BLaER1 (cell line): Measurements from ENCODE around the gene KPNB1.
A peak's percentile ranks its signal among the peaks of the same experiment; 100 is the strongest.

Experiments
- H3K27ac ChIP-seq: shearing (Covaris generic); formaldehyde crosslinking; 2 replicates; pipeline ENCODE4 v1.8.1; 2022
- H3K27me3 ChIP-seq: shearing (Covaris generic); formaldehyde crosslinking; 2 replicates; pipeline ENCODE4 v1.8.1; 2022
- H3K36me3 ChIP-seq: shearing (Covaris generic); formaldehyde crosslinking; 2 replicates; pipeline ENCODE4 v1.8.1; 2022
- H3K4me1 ChIP-seq: shearing (Covaris generic); formaldehyde crosslinking; 2 replicates; pipeline ENCODE4 v1.8.1; 2022
- H3K4me2 ChIP-seq: shearing (Covaris generic); formaldehyde crosslinking; 2 replicates; pipeline ENCODE4 v1.8.1; 2022
- H3K4me3 ChIP-seq: shearing (Covaris generic); formaldehyde crosslinking; 2 replicates; pipeline ENCODE4 v1.8.1; 2022
- H3K9ac ChIP-seq: shearing (Covaris generic); formaldehyde crosslinking; 2 replicates; pipeline ENCODE4 v1.8.1; 2022
- H3K9me3 ChIP-seq: shearing (Covaris generic); formaldehyde crosslinking; 2 replicates; pipeline ENCODE4 v1.8.1; 2022
- H4K20me1 ChIP-seq: shearing (Covaris generic); formaldehyde crosslinking; 2 replicates; pipeline ENCODE4 v1.8.1; 2022
- Cebpa-rat ChIP-seq: shearing (Covaris generic); IDR thresholded peaks from 2 replicates; pipeline ENCODE4 v1.8.1; 2022

KPNB1 gene

GRCh38 chr17:47695429-47696376, 46.0 kb downstream of the KPNB1 start:
- H3K4me2 ChIP-seq: peak overlapping the region; percentile 100
- H3K4me3 ChIP-seq: peak overlapping the region; percentile 73
- peaks cover 84% of the 10 kb centered on the region for H3K4me1 ChIP-seq
- H3K27ac ChIP-seq: peak overlapping the region; percentile 82
- peaks cover 14% of the 10 kb centered on the region for H3K36me3 ChIP-seq
- H3K27me3 ChIP-seq: no peaks in the 10 kb centered on the region
- peaks cover 29% of the 10 kb centered on the region for H4K20me1 ChIP-seq
- peak overlapping the region; percentile 74 for H3K9ac ChIP-seq
- H3K9me3 ChIP-seq: no peaks in the 10 kb centered on the region
- TF ChIP-seq Cebpa-rat: no peak

DNA sequence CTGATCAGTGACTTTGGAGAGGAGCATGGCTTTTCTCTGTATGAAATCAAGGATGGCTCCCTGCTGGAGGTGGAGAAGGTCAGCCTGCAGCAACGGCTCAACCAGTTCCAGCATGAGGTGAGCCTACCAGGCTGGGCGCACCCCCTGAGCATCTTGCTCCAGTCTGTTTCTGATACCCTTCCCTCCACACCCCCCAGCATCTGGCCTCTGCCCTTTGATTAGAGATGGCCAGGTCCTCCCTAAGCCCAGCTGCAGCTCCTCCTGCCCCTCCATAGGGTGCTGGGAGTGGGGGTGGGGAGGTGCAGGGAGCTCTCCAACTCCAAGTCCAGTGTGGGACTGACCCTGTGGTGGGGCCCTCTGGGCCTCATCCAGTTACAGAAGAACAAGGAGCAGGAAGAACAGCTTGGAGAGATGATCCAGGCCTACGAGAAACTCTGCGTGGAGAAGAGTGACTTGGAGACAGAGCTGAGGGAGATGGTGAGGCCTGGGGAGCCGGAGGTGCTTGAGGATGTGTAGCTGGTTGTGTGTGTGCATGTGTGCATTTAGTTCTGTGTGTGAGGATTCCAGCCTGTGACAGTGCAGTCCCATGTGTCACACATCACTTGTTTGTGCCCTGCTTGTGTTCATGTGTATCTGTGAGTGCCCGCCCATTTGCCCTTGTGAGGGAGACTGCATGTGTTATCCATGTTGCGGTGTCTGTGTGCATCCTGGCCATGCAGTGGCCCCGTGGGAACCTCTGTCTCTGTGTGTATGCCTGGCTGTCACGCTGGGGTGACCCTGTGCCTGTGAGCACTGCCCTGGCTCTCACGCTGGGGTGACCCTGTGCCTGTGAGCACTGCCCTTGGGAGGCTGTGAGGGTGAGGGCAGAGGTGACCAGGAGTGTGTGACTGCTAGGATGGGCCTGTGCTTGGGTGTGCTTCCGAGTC, 47.3 kb downstream of the KPNB1 start:
- H3K27me3 ChIP-seq: no peaks in the 10 kb centered on the region
- H4K20me1 ChIP-seq: peaks cover 29% of the 10 kb centered on the region
- peak overlapping the region; percentile 73 for H3K4me3 ChIP-seq
- no peaks in the 10 kb centered on the region for H3K9me3 ChIP-seq
- peak overlapping the region; percentile 82 for H3K27ac ChIP-seq
- peaks cover 19% of the 10 kb centered on the region for H3K36me3 ChIP-seq
- H3K4me2 ChIP-seq: peak overlapping the region; percentile 100
- H3K9ac ChIP-seq: peak overlapping the region; percentile 74
- peaks cover 84% of the 10 kb centered on the region for H3K4me1 ChIP-seq
- no peak for TF ChIP-seq Cebpa-rat

GRCh38 chr17:47697906-47698711, 48.4 kb downstream of the KPNB1 start:
- H3K9ac ChIP-seq: peak overlapping the region; percentile 21; the same call in 1 of the 2 replicates

DNA sequence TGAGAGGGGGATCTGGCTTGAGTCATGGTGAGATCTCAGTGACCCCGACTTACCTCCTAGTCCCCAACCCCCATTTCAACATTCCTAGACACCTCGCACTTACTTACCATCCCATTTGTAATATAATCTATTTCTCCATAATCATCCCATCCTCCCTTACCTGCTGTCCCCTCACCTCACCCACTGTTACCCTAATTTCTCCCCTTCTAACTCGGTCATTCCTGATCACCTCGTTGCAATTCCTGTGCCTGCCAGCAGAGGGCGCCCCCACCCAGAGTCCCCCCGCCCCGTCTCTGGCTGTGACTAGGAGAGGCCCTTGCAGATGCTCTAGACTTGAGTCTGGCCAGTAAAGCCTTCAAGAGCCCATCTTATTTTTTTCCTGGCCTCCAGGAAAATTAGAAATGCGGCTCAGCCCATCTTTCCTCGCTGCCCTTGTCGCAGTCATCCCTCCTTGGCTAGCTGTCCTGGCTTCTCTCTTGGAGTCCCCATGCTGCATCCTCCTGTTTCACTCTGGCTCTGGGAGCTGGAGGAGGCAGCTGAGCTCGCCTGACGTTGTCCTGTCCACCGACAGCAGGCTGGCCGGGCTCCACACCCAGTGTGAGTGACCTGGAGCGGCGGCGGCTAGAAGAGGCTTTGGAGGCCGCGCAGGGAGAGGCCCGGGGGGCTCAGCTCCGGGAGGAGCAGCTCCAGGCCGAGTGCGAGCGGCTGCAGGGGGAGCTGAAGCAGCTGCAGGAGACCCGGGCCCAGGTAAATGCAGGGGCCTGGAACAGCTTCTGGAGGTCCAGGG, 49.2 kb downstream of the KPNB1 start:
- 0 out of 2 replicates have a peak overlapping the region, but pooled peaks have one; percentile 10 for H3K9ac ChIP-seq
- peaks cover 19% of the 10 kb centered on the region for H3K36me3 ChIP-seq
- no peak overlapping the region for H3K27ac ChIP-seq
- 0 out of 2 replicates have a peak overlapping the region, but pooled peaks have one; percentile 2 for H3K4me3 ChIP-seq
- no peaks in the 10 kb centered on the region for H3K27me3 ChIP-seq
- peaks cover 31% of the 10 kb centered on the region for H4K20me1 ChIP-seq
- H3K9me3 ChIP-seq: no peaks in the 10 kb centered on the region
- TF ChIP-seq Cebpa-rat: no peak
- peak overlapping the region; percentile 100 for H3K4me2 ChIP-seq
- H3K4me1 ChIP-seq: peaks cover 88% of the 10 kb centered on the region

More at GRCh38 chr17:47697906-47698711, 48.4 kb downstream of the KPNB1 start:
- Histone ChIP-seq H3K27ac (no peak overlapping the region), H3K36me3 (peaks cover 19% of the 10 kb centered on the region), H3K27me3 (no peaks in the 10 kb centered on the region), H3K4me2 (peak overlapping the region; percentile 100), H3K4me1 (peaks cover 84% of the 10 kb centered on the region), H3K4me3 (peak overlapping the region; percentile 73; the same call in 1 of the 2 replicates), H4K20me1 (peaks cover 29% of the 10 kb centered on the region), H3K9me3 (no peaks in the 10 kb centered on the region)
- no peak for TF ChIP-seq Cebpa-rat

- Histone ChIP-seq H3K9me3 (no peaks in the 10 kb centered on the region), H3K27me3 (no peaks in the 10 kb centered on the region), H3K4me2 (peak overlapping the region; percentile 100), H3K4me3 (no peak overlapping the region), H4K20me1 (peaks cover 36% of the 10 kb centered on the region), H3K36me3 (peaks cover 19% of the 10 kb centered on the region), H3K27ac (no peak overlapping the region), H3K4me1 (peaks cover 93% of the 10 kb centered on the region), H3K9ac (no peak overlapping the region)
- no peak for TF ChIP-seq Cebpa-rat
Measured at GRCh38 chr17:47699536-47699840, 49.8 kb downstream of the KPNB1 start.

GRCh38 chr17:47700471-47701449, 51.0 kb downstream of the KPNB1 start:
- no peak for TF ChIP-seq Cebpa-rat
- Histone ChIP-seq H3K4me1 (peaks cover 97% of the 10 kb centered on the region), H3K4me2 (peak overlapping the region; percentile 94), H3K9ac (peak overlapping the region; percentile 49; the same call in 1 of the 2 replicates), H3K36me3 (peaks cover 19% of the 10 kb centered on the region), H3K27ac (peak overlapping the region; percentile 66), H3K27me3 (no peaks in the 10 kb centered on the region), H4K20me1 (peaks cover 48% of the 10 kb centered on the region), H3K4me3 (no peak overlapping the region), H3K9me3 (no peaks in the 10 kb centered on the region)

GRCh38 chr17:47701608-47702007, 51.9 kb downstream of the KPNB1 start:
- no peaks in the 10 kb centered on the region for H3K27me3 ChIP-seq
- TF ChIP-seq Cebpa-rat: no peak
- peak overlapping the region; percentile 94 for H3K4me2 ChIP-seq
- H3K27ac ChIP-seq: peak overlapping the region; percentile 66
- H4K20me1 ChIP-seq: peaks cover 55% of the 10 kb centered on the region
- peaks cover 97% of the 10 kb centered on the region for H3K4me1 ChIP-seq
- H3K36me3 ChIP-seq: peaks cover 19% of the 10 kb centered on the region
- H3K9me3 ChIP-seq: no peaks in the 10 kb centered on the region
- H3K9ac ChIP-seq: peak overlapping the region; percentile 49; the same call in 1 of the 2 replicates
- H3K4me3 ChIP-seq: peak overlapping the region; percentile 48; the same call in 1 of the 2 replicates
